Measurements from ENCODE around the gene PDHX. TPM values are rescaled to one million over a fixed set of nuclear protein-coding genes. Genes with fewer than 3 reads are reported as not detected.

PDHX gene
- total and polyA plus RNA-seq, 8 donors: 7.2 to 21.2 (median 13.9) TPM

- no peak for FAIRE-seq
- intact Hi-C loops (cut with DNase I): no loop called here
- no peaks in the 10 kb centered on the region for H3K9me3 ChIP-seq
- peaks cover 7 to 12% (median 9%) of the 10 kb centered on the region in 3 donors for H3K4me1 ChIP-seq
- no peak for DNase-seq
- WGBS, 2 donors: 90 to 95% methylated on average over 4 of the region's 4 CpGs
- peaks cover 0 to 7% (median 0%) of the 10 kb centered on the region in 3 donors for H3K36me3 ChIP-seq
- peak in 3 of 4 donors; percentile 61 to 64 (median 62) for ATAC-seq
- no peak overlapping the region for H3K27ac ChIP-seq
- no peaks in the 10 kb centered on the region for H3K27me3 ChIP-seq
- TF ChIP-seq, protein P1, sequence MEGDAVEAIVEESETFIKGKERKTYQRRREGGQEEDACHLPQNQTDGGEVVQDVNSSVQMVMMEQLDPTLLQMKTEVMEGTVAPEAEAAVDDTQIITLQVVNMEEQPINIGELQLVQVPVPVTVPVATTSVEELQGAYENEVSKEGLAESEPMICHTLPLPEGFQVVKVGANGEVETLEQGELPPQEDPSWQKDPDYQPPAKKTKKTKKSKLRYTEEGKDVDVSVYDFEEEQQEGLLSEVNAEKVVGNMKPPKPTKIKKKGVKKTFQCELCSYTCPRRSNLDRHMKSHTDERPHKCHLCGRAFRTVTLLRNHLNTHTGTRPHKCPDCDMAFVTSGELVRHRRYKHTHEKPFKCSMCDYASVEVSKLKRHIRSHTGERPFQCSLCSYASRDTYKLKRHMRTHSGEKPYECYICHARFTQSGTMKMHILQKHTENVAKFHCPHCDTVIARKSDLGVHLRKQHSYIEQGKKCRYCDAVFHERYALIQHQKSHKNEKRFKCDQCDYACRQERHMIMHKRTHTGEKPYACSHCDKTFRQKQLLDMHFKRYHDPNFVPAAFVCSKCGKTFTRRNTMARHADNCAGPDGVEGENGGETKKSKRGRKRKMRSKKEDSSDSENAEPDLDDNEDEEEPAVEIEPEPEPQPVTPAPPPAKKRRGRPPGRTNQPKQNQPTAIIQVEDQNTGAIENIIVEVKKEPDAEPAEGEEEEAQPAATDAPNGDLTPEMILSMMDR (IDR thresholded peaks at IDR 0.05): no peak
- H3K4me3 ChIP-seq: no peak overlapping the region
These were observed 72.2 kb downstream of the PDHX start for GRCh38 chr11:34988294-34989255.

- Histone ChIP-seq H3K4me3 (no peak overlapping the region), H3K4me1 (peaks cover 7 to 12% (median 9%) of the 10 kb centered on the region in 3 donors), H3K27me3 (no peaks in the 10 kb centered on the region), H3K27ac (no peak overlapping the region), H3K9me3 (no peaks in the 10 kb centered on the region), H3K36me3 (no peaks in the 10 kb centered on the region)
- intact Hi-C loops (cut with DNase I): loop anchor here in 2 of 3 donors (10.0 kb wide), 2 partner anchors 404 to 414 kb away; no protein-coding TSS in a partner anchor
- 93 to 97% methylated on average over 2 of the region's 2 CpGs for WGBS, 2 donors
- TF ChIP-seq, protein P1 (IDR thresholded peaks at IDR 0.05): no peak
- no peak for FAIRE-seq
- no peak for ATAC-seq
- DNase-seq: no peak
These were observed 74.5 kb downstream of the PDHX start for GRCh38 chr11:34990916-34991315.

- TF ChIP-seq, protein P1 (IDR thresholded peaks at IDR 0.05): no peak
- Histone ChIP-seq H3K9me3 (no peaks in the 10 kb centered on the region), H3K27me3 (no peaks in the 10 kb centered on the region), H3K36me3 (no peaks in the 10 kb centered on the region), H3K4me1 (peaks cover 6 to 18% (median 17%) of the 10 kb centered on the region in 3 donors), H3K27ac (no peak overlapping the region), H3K4me3 (no peak overlapping the region)
- no peak for FAIRE-seq
- ATAC-seq: no peak
- intact Hi-C loops (cut with DNase I): loop anchor here in 2 of 3 donors (10.0 kb wide), 2 partner anchors 400 to 410 kb away; no protein-coding TSS in a partner anchor
- DNase-seq: no peak
- WGBS, 2 donors: 92 to 96% methylated on average over 9 of the region's 9 CpGs
These were observed 78.4 kb downstream of the PDHX start for GRCh38 chr11:34994854-34995253.

GRCh38 chr11:34996958-34997357, 80.5 kb downstream of the PDHX start:
- TF ChIP-seq, protein P1 (IDR thresholded peaks at IDR 0.05): no peak
- ATAC-seq: peak in 1 of 4 donors; percentile 43
- H3K9me3 ChIP-seq: no peaks in the 10 kb centered on the region
- H3K36me3 ChIP-seq: no peaks in the 10 kb centered on the region
- no peak for DNase-seq
- no peak for FAIRE-seq
- H3K27me3 ChIP-seq: no peaks in the 10 kb centered on the region
- no peak overlapping the region for H3K27ac ChIP-seq
- intact Hi-C loops (cut with DNase I): loop anchor here in 2 of 3 donors (10.0 kb wide), 2 partner anchors 398 to 408 kb away; no protein-coding TSS in a partner anchor
- 91% methylated on average over 5 of the region's 5 CpGs for WGBS, 2 donors
- no peak overlapping the region for H3K4me3 ChIP-seq
- H3K4me1 ChIP-seq: peaks cover 6 to 18% (median 17%) of the 10 kb centered on the region in 3 donors

Measured in pancreas (tissue), 10 donors.